ENCODE measurements around the gene PDE4A. TPM values are rescaled to one million over a fixed set of nuclear protein-coding genes. Genes with fewer than 3 reads are reported as not detected.
A peak's percentile ranks its signal among the peaks of the same experiment; 100 is the strongest.

The PDE4A gene
- total and polyA plus RNA-seq, 2 of the 13 experiments (the other 11 are each of a cell fraction or from before 2014, with no cell fraction given) = 1.1 to 4.1 TPM

DNA sequence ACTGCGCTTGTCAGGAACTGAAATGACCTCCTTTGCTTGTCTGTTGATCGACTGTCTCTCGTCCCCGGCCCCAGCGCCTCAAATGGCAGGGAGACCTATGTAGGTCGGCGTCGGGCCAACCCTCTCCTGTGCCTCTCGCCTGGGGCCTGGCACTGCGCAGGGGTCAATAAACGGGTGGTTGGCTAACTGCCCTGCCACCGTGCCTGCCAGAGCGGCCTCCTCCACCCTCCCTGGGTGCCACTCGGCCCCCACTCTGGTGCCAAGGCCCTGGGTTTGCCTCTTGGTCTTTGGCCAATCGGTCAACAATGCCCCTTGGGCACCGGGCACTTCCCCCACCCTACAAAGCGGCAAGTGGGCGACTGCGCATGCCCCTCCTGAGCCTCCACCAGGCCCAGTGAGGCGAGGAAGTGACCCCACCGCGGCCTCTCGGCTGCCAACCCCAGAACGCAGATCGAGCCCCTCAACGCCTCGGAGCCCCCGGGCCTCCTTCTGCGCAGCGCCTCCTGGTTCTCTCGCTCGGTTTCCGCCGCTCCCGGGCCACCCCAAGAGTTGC, 81.7 kb downstream of the PDE4A start (continued):
- TF ChIP-seq, protein P1, sequence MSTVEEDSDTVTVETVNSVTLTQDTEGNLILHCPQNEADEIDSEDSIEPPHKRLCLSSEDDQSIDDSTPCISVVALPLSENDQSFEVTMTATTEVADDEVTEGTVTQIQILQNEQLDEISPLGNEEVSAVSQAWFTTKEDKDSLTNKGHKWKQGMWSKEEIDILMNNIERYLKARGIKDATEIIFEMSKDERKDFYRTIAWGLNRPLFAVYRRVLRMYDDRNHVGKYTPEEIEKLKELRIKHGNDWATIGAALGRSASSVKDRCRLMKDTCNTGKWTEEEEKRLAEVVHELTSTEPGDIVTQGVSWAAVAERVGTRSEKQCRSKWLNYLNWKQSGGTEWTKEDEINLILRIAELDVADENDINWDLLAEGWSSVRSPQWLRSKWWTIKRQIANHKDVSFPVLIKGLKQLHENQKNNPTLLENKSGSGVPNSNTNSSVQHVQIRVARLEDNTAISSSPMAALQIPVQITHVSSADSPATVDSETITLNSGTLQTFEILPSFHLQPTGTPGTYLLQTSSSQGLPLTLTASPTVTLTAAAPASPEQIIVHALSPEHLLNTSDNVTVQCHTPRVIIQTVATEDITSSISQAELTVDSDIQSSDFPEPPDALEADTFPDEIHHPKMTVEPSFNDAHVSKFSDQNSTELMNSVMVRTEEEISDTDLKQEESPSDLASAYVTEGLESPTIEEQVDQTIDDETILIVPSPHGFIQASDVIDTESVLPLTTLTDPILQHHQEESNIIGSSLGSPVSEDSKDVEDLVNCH (CRISPR knock-in tag; IDR thresholded peaks at IDR 0.05) = no peak
- TF ChIP-seq, protein P2, sequence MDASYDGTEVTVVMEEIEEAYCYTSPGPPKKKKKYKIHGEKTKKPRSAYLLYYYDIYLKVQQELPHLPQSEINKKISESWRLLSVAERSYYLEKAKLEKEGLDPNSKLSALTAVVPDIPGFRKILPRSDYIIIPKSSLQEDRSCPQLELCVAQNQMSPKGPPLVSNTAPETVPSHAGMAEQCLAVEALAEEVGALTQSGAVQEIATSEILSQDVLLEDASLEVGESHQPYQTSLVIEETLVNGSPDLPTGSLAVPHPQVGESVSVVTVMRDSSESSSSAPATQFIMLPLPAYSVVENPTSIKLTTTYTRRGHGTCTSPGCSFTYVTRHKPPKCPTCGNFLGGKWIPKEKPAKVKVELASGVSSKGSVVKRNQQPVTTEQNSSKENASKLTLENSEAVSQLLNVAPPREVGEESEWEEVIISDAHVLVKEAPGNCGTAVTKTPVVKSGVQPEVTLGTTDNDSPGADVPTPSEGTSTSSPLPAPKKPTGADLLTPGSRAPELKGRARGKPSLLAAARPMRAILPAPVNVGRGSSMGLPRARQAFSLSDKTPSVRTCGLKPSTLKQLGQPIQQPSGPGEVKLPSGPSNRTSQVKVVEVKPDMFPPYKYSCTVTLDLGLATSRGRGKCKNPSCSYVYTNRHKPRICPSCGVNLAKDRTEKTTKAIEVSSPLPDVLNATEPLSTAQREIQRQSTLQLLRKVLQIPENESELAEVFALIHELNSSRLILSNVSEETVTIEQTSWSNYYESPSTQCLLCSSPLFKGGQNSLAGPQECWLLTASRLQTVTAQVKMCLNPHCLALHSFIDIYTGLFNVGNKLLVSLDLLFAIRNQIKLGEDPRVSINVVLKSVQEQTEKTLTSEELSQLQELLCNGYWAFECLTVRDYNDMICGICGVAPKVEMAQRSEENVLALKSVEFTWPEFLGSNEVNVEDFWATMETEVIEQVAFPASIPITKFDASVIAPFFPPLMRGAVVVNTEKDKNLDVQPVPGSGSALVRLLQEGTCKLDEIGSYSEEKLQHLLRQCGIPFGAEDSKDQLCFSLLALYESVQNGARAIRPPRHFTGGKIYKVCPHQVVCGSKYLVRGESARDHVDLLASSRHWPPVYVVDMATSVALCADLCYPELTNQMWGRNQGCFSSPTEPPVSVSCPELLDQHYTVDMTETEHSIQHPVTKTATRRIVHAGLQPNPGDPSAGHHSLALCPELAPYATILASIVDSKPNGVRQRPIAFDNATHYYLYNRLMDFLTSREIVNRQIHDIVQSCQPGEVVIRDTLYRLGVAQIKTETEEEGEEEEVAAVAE (CRISPR knock-in tag; IDR thresholded peaks at IDR 0.05; ENCODE audit: borderline replicate concordance) = no peak
- TF ChIP-seq ETV6 (CRISPR knock-in tag; conservative IDR thresholded peaks at IDR 0.05) (0 out of 2 replicates have a peak, but pooled peaks have one; percentile 12), KDM3A (CRISPR knock-in tag; IDR thresholded peaks at IDR 0.05; ENCODE audit: low read depth) (no peak), DMAP1 (CRISPR knock-in tag; IDR thresholded peaks at IDR 0.05) (no peak; the same call in 1 of the 2 replicates), ZNF674 (CRISPR knock-in tag; IDR thresholded peaks at IDR 0.05; ENCODE audit: low read depth) (no peak), CHD2 (IDR thresholded peaks at IDR 0.05; ENCODE audit: low read depth, low read length) (no peak), ZNF570 (CRISPR knock-in tag; IDR thresholded peaks at IDR 0.05; ENCODE audit: borderline replicate concordance) (no peak), TBL1XR1 (IDR thresholded peaks at IDR 0.05; ENCODE audit: borderline replicate concordance, low read length, partially characterized antibody) (no peak), CREB1 (IDR thresholded peaks at IDR 0.05) (no peak), CREB1 (CRISPR knock-in tag; IDR thresholded peaks at IDR 0.05) (no peak), TARDBP (CRISPR knock-in tag; IDR thresholded peaks at IDR 0.05) (no peak)
- TF ChIP-seq, protein P3, sequence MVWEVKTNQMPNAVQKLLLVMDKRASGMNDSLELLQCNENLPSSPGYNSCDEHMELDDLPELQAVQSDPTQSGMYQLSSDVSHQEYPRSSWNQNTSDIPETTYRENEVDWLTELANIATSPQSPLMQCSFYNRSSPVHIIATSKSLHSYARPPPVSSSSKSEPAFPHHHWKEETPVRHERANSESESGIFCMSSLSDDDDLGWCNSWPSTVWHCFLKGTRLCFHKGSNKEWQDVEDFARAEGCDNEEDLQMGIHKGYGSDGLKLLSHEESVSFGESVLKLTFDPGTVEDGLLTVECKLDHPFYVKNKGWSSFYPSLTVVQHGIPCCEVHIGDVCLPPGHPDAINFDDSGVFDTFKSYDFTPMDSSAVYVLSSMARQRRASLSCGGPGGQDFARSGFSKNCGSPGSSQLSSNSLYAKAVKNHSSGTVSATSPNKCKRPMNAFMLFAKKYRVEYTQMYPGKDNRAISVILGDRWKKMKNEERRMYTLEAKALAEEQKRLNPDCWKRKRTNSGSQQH (CRISPR knock-in tag; IDR thresholded peaks at IDR 0.05; ENCODE audit: low read depth) = no peak; the same call in 1 of the 2 replicates
- TF ChIP-seq, protein P4, sequence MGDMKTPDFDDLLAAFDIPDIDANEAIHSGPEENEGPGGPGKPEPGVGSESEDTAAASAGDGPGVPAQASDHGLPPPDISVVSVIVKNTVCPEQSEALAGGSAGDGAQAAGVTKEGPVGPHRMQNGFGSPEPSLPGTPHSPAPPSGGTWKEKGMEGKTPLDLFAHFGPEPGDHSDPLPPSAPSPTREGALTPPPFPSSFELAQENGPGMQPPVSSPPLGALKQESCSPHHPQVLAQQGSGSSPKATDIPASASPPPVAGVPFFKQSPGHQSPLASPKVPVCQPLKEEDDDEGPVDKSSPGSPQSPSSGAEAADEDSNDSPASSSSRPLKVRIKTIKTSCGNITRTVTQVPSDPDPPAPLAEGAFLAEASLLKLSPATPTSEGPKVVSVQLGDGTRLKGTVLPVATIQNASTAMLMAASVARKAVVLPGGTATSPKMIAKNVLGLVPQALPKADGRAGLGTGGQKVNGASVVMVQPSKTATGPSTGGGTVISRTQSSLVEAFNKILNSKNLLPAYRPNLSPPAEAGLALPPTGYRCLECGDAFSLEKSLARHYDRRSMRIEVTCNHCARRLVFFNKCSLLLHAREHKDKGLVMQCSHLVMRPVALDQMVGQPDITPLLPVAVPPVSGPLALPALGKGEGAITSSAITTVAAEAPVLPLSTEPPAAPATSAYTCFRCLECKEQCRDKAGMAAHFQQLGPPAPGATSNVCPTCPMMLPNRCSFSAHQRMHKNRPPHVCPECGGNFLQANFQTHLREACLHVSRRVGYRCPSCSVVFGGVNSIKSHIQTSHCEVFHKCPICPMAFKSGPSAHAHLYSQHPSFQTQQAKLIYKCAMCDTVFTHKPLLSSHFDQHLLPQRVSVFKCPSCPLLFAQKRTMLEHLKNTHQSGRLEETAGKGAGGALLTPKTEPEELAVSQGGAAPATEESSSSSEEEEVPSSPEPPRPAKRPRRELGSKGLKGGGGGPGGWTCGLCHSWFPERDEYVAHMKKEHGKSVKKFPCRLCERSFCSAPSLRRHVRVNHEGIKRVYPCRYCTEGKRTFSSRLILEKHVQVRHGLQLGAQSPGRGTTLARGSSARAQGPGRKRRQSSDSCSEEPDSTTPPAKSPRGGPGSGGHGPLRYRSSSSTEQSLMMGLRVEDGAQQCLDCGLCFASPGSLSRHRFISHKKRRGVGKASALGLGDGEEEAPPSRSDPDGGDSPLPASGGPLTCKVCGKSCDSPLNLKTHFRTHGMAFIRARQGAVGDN (CRISPR knock-in tag; IDR thresholded peaks at IDR 0.05) = peak; percentile 81
